Central memory CD8-positive, alpha-beta T cell (primary cell): Measurements from ENCODE around the gene PCDHA2.
"Not testable (repeated sequence)": the region's sequence is repeated elsewhere in the genome, so short reads cannot be mapped to it uniquely, and the experiment has no call there.

Experiments used
- ATAC-seq: fragments of 150-1000 bp; cut with Tn5 transposase; replicated peaks from 2 replicates; pipeline ENCODE4 v1.10.0; 2022; ENCODE audit warnings: mild to moderate bottlenecking, moderate FRiP score, moderate number of reproducible peaks; ENCODE audit not compliant: poor library complexity, severe bottlenecking; ENCODE audit errors: extremely low read depth
- DNase-seq, 2 donors: peaks; one replicate each; pipeline ENCODE4 v3.0.0; 2021; ENCODE audit warnings: low spot score in 2 of 2
- H3K27ac Mint-ChIP-seq: one replicate; pipeline ENCODE4 v1.8.0; 2022; ENCODE audit warnings: low read depth, mild to moderate bottlenecking, moderate library complexity, mixed read lengths
- H3K27me3 Mint-ChIP-seq: one replicate; pipeline ENCODE4 v1.8.0; 2022; ENCODE audit warnings: mixed read lengths
- H3K36me3 Mint-ChIP-seq: one replicate; pipeline ENCODE4 v1.8.0; 2022; ENCODE audit warnings: mild to moderate bottlenecking, moderate library complexity, mixed read lengths; ENCODE audit not compliant: insufficient read depth
- H3K4me1 Mint-ChIP-seq: one replicate; pipeline ENCODE4 v1.8.0; 2022; ENCODE audit warnings: mixed read lengths
- H3K4me3 Mint-ChIP-seq: one replicate; pipeline ENCODE4 v1.8.0; 2022; ENCODE audit warnings: mild to moderate bottlenecking, moderate library complexity, mixed read lengths
- H3K9me3 Mint-ChIP-seq: one replicate; pipeline ENCODE4 v1.8.0; 2022; ENCODE audit warnings: mixed read lengths

Gene PCDHA2

DNA sequence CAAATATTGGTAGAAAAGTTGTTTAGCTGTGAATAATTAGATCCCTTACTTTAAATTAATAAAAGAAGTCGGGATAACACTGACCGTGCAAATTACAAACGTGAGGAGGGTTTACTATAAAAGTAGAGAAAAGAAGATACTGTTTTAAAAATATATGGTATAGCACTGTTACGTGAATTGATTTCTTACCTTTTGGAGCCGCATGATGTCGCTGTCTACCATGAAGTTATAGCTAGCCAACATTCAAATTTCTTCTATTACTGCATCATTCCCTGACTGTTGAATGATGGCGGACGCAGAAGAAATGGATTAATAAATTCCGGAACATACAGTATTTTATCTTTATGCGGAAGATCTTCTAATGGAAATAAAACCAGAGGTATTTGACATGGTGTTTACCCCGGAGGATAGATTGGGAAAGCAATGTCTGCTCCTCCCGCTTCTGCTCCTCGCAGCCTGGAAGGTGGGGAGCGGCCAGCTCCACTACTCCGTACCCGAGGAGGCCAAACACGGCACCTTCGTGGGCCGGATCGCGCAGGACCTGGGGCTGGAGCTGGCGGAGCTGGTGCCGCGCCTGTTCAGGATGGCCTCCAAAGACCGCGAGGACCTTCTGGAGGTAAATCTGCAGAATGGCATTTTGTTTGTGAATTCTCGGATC, 33.2 kb downstream of the PCDHA2 start, which contains the start of gene PCDHA6:
TSS of gene PCDHA6 (plus strand) at position 257 of the 658 bp plus-strand sequence. CDS start at position 389, 132 bp downstream.
- peaks cover 44% of the 10 kb centered on the region for H3K27me3 Mint-ChIP-seq
- no peaks in the 10 kb centered on the region for H3K4me1 Mint-ChIP-seq
- H3K36me3 Mint-ChIP-seq: no peaks in the 10 kb centered on the region
- no peak within 1 kb of the TSS for H3K27ac Mint-ChIP-seq
- no peaks in the 10 kb centered on the region for H3K9me3 Mint-ChIP-seq
- DNase-seq (no peak), ATAC-seq (no peak)
- H3K4me3 Mint-ChIP-seq: no peak within 1 kb of the TSS

DNA sequence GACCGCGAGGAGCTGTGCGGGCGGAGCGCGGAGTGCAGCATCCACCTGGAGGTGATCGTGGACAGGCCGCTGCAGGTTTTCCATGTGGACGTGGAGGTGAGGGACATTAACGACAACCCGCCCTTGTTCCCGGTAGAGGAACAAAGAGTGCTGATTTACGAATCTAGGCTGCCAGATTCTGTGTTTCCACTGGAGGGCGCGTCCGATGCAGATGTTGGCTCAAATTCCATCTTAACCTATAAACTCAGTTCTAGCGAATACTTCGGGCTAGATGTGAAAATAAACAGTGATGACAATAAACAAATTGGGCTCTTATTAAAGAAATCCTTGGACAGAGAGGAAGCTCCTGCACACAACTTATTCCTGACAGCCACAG, 33.7 kb downstream of the PCDHA2 start:
- H3K4me3 Mint-ChIP-seq: no peak overlapping the region
- H3K4me1 Mint-ChIP-seq: no peaks in the 10 kb centered on the region
- H3K9me3 Mint-ChIP-seq: no peaks in the 10 kb centered on the region
- no peaks in the 10 kb centered on the region for H3K36me3 Mint-ChIP-seq
- H3K27ac Mint-ChIP-seq: no peak overlapping the region
- no peak for ATAC-seq
- peaks cover 49% of the 10 kb centered on the region for H3K27me3 Mint-ChIP-seq
- no peak for DNase-seq

DNA sequence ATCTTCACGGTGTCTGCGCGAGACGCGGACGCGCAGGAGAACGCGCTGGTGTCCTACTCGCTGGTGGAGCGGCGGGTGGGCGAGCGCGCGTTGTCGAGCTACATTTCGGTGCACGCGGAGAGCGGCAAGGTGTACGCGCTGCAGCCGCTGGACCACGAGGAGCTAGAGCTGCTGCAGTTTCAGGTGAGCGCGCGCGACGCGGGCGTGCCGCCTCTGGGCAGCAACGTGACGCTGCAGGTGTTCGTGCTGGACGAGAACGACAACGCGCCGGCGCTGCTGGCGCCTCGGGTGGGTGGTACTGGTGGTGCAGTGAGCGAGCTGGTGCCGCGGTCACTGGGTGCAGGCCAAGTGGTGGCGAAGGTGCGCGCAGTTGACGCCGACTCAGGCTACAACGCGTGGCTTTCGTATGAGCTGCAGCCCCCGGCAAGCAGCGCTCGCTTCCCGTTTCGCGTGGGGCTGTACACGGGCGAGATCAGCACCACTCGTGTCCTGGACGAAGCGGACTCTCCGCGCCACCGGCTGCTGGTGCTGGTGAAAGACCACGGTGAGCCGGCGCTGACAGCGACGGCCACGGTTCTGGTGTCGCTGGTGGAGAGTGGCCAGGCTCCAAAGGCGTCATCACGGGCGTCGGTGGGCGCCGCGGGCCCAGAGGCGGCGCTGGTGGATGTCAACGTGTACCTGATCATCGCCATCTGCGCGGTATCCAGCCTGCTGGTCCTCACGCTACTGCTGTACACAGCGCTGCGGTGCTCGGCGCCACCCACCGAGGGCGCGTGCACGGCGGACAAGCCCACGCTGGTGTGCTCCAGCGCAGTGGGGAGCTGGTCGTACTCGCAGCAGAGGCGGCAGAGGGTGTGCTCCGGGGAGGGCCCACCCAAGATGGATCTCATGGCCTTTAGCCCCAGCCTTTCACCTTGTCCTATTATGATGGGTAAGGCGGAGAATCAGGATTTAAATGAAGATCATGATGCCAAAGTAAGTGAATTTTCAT, 35.2 kb downstream of the PCDHA2 start:
- ATAC-seq, H3K4me1 Mint-ChIP-seq, H3K4me3 Mint-ChIP-seq, H3K27ac Mint-ChIP-seq, H3K36me3 Mint-ChIP-seq, H3K9me3 Mint-ChIP-seq, DNase-seq: not testable (repeated sequence)
- peaks cover 50% of the 10 kb centered on the region for H3K27me3 Mint-ChIP-seq

DNA sequence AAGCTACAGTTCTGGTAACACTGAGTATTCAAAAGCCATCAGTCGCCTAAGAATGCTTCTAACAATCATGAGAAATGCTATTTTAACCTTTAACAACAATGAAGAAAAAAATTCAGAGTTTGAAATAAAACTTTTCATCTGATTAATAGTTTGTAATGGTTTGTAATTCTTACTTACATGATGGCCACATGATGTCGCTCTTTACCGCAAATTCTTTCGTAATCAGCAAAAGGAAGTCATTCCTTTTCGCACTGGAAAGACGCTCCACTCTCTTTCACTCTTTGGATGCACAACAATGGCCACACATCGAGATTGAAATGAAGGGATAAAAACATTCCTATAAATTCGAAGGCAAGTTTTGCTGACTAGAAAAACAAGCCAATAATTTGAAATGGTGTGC, 39.3 kb downstream of the PCDHA2 start, which contains the start of gene PCDHA7:
TSS of gene PCDHA7 (plus strand) at position 277 of the 400 bp plus-strand sequence. CDS start at position 392, 115 bp downstream.
- H3K27me3 Mint-ChIP-seq: peaks cover 25% of the 10 kb centered on the region
- H3K36me3 Mint-ChIP-seq: peaks cover 3% of the 10 kb centered on the region
- no peaks in the 10 kb centered on the region for H3K9me3 Mint-ChIP-seq
- DNase-seq (no peak), ATAC-seq (no peak)
- no peak within 1 kb of the TSS for H3K4me3 Mint-ChIP-seq
- H3K27ac Mint-ChIP-seq: no peak within 1 kb of the TSS
- no peaks in the 10 kb centered on the region for H3K4me1 Mint-ChIP-seq

DNA sequence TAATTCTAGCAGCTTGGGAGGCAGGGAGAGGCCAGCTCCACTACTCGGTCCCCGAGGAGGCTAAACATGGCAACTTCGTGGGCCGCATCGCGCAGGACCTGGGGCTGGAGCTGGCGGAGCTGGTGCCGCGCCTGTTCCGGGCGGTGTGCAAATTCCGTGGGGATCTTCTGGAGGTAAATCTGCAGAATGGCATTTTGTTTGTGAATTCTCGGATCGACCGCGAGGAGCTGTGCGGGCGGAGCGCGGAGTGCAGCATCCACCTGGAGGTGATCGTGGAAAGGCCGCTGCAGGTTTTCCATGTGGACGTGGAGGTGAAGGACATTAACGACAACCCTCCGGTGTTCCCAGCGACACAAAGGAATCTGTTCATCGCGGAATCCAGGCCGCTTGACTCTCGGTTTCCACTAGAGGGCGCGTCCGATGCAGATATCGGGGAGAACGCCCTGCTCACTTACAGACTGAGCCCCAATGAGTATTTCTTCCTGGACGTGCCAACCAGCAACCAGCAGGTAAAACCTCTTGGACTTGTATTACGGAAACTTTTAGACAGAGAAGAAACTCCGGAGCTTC, 39.9 kb downstream of the PCDHA2 start:
- H3K4me1 Mint-ChIP-seq, DNase-seq, H3K9me3 Mint-ChIP-seq, H3K4me3 Mint-ChIP-seq, H3K36me3 Mint-ChIP-seq, H3K27ac Mint-ChIP-seq, ATAC-seq: not testable (repeated sequence)
- peaks cover 29% of the 10 kb centered on the region for H3K27me3 Mint-ChIP-seq

DNA sequence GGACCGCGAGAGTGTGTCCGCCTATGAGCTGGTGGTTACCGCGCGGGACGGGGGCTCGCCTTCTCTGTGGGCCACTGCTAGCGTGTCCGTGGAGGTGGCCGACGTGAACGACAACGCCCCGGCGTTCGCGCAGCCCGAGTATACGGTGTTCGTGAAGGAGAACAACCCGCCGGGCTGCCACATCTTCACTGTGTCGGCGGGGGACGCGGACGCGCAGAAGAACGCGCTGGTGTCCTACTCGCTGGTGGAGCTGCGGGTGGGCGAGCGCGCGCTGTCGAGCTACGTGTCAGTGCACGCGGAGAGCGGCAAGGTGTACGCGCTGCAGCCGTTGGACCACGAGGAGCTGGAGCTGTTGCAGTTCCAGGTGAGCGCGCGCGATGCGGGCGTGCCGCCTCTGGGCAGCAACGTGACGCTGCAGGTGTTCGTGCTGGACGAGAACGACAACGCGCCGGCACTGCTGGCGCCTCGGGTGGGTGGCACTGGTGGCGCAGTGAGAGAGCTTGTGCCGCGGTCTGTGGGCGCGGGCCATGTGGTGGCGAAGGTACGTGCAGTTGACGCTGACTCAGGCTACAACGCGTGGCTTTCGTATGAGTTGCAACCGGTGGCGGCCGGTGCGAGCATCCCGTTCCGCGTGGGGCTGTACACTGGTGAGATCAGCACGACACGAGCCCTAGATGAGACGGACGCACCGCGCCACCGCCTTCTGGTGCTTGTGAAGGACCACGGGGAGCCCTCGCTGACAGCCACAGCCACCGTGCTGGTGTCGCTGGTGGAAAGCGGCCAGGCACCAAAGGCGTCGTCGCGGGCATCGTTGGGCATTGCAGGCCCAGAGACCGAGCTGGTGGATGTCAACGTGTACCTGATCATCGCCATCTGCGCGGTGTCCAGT, 41.2 kb downstream of the PCDHA2 start:
- Mint-ChIP-seq H3K36me3 (peaks cover 3% of the 10 kb centered on the region), H3K27me3 (peaks cover 37% of the 10 kb centered on the region), H3K9me3 (no peaks in the 10 kb centered on the region), H3K27ac (no peak overlapping the region), H3K4me1 (no peaks in the 10 kb centered on the region), H3K4me3 (no peak overlapping the region)
- ATAC-seq (no peak), DNase-seq (no peak)

DNA sequence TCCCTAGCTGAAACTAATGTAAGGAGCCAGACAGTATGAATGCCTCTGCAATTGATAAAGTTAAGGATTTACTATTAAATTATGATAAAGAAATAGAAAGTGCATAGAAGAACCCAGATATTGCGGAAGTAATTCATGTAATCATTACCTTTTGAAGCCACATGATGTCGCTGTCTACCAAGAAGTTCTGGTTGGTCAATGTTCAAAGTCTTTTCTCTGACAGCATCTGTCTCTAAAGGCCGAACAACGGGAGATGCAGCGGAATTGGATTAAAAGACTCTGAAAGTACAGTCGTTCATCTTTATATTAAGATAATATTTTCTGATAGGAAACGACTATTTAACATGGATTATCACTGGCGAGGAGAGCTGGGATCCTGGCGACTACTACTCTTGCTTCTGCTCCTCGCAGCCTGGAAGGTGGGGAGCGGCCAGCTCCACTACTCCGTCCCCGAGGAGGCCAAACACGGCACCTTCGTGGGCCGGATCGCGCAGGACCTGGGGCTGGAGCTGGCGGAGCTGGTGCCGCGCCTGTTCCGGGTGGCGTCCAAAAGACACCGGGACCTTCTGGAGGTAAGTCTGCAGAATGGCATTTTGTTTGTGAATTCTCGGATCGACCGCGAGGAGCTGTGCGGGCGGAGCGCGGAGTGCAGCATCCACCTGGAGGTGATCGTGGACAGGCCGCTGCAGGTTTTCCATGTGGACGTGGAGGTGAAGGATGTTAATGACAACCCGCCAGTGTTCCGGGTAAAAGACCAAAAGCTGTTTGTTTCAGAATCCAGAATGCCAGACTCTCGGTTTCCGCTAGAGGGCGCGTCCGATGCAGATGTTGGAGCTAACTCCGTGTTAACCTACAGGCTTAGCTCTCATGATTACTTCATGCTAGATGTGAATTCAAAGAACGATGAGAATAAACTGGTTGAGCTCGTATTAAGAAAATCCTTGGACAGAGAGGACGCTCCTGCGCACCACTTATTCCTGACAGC, 46.6 kb downstream of the PCDHA2 start, which contains the start of gene PCDHA8:
TSS of gene PCDHA8 (plus strand) at position 210 of the 985 bp plus-strand sequence. CDS start at position 345, 135 bp downstream.
- H3K27ac Mint-ChIP-seq: no peak within 1 kb of the TSS
- H3K9me3 Mint-ChIP-seq: no peaks in the 10 kb centered on the region
- no peak for ATAC-seq
- no peak for DNase-seq
- H3K4me3 Mint-ChIP-seq: no peak within 1 kb of the TSS
- no peaks in the 10 kb centered on the region for H3K36me3 Mint-ChIP-seq
- H3K27me3 Mint-ChIP-seq: peaks cover 24% of the 10 kb centered on the region
- no peaks in the 10 kb centered on the region for H3K4me1 Mint-ChIP-seq

DNA sequence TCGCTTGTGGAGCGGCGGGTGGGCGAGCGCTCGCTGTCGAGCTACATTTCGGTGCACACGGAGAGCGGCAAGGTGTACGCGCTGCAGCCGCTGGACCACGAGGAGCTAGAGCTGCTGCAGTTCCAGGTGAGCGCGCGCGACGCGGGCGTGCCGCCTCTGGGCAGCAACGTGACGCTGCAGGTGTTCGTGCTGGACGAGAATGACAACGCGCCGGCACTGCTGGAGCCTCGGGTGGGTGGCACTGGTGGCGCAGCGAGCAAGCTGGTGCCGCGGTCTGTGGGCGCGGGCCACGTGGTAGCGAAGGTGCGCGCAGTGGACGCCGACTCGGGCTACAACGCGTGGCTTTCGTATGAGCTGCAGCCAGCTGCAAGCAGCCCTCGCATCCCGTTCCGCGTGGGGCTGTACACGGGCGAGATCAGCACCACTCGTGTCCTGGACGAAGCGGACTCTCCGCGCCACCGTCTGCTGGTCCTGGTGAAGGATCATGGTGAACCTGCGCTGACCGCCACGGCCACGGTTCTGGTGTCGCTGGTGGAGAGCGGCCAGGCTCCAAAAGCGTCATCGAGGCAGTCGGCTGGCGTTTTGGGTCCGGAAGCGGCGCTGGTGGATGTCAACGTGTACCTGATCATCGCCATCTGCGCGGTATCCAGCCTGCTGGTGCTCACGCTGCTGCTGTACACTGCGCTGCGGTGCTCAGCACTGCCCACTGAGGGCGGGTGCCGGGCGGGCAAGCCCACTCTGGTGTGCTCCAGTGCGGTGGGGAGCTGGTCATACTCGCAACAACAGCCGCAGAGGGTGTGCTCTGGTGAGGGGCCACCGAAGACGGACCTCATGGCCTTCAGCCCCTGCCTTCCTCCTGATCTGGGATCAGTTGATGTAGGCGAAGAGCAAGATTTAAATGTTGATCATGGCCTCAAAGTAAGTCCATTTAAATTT, 48.4 kb downstream of the PCDHA2 start:
- Mint-ChIP-seq H3K27ac (no peak overlapping the region), H3K9me3 (peaks cover 6% of the 10 kb centered on the region), H3K27me3 (peaks cover 38% of the 10 kb centered on the region), H3K4me1 (no peaks in the 10 kb centered on the region), H3K4me3 (no peak overlapping the region), H3K36me3 (no peaks in the 10 kb centered on the region)
- DNase-seq: no peak
- no peak for ATAC-seq
